ENCODE measurements around the gene BIK. TPM values are rescaled to one million over a fixed set of nuclear protein-coding genes. Genes with fewer than 3 reads are reported as not detected.
"Not testable (repeated sequence)": the region's sequence is repeated elsewhere in the genome, so short reads cannot be mapped to it uniquely, and the experiment has no call there.

The BIK gene
- total RNA-seq, 1 experiment from 2014 or later = 0.45 TPM

DNA sequence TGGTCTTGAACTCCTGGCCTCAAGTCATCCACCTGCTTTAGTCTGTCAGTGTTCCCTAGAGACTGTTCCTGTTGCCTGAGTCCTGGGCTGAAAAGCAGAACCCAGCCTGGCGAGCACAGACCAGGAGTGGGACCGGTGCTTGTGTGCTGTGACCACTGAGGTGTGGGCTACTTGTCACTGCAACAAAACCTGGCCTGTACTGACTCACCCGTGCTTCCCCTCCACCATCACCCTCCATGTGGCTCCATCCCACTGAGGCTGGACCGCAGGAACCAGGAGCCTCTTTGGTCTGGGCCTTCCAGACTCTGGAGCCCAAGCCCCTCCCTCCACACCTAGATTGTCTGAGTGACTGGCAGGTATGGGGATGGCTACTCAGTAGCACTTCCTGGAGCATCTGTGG is 24.0 kb downstream of the BIK start:
- no peak for DNase-seq (ENCODE audit: low spot score)

- no peak for DNase-seq (ENCODE audit: low spot score)
These were observed 25.0 kb downstream of the BIK start for GRCh38 chr22:43135565-43135964.

GRCh38 chr22:43136255-43136654 is 25.7 kb downstream of the BIK start:
- DNase-seq (ENCODE audit: low spot score) = no peak

DNA sequence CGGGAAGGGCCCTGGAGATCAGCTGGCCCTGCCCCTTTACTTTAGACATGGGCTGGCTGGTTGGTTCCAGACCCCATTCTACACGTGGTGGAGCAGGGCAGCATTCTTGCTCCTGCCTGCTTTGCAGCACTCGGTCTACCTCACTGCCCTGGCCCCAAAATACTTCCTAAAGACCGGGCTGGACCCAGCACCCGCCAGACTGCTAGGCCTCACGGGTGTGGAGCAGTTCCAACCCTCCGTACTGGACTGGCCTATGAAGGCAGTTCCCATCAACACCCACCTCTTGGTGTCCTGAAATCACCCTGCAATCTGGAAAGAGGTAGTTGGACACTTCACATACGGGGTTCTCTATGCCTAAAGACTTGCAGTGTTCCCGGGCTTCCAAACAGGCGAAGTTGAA is 26.3 kb downstream of the BIK start:
- DNase-seq (ENCODE audit: low spot score) = no peak

DNA sequence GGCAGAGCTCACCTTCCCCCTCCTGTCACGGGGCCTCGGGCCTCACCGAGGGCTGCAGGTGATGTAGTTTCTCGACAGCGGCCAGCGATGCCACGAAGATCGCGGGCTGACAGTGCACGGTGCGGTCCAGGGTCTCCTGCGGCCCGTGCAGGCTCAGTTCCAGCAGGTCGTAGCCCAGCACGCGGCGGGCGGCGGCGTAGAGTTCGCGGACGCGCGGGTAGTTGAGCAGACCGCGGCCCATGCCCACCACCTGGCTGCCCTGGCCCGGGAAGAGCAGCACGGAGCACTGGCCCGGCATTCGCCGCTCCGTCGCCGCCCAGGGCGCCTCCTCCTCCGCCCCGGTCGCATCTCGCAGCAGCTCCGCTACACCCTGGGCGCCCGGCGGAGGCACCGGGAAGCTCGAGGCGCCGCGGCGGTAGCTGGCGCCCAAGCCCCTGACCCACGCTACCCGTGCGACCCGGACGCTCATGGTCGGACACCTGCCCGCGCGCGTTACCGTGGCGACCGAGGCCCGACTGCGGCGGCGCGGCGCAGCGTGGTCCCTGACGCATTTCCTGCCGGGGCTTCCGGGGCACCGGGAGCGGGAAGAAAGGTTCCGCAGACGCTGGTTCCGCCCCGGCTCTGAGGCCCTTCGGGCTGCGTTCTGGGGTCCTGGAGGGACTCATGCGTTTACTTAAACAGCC is 32.5 kb downstream of the BIK start, which contains the start of gene MCAT:
Gene MCAT, minus strand, starts transcription at position 519 of the 683 bp plus-strand sequence. Its CDS starts 50 bp downstream, at position 469.
- peak; percentile 59 for DNase-seq (ENCODE audit: low spot score)

- DNase-seq (ENCODE audit: low spot score) = no peak
These were observed 34.4 kb downstream of the BIK start for GRCh38 chr22:43144949-43145348.

DNA sequence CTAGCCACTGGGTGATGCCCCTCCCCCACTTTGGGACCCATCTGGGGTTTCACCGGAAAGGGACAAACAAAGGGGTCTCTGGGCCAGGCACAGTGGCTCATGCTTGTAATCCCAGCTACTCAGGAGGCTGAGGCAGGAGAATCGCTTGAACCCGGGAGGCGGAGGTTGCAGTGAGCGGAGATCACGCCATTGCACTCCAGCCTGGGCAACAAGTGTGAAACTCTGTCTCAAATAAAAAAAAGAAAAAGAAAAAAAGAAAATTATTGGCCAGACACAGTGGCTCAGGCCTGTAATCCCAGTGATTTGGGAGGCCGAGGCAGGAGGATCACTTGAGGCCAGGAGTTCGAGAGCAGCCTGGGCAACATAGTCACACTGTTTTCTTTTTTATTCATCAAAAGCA is 34.8 kb downstream of the BIK start:
- not testable (repeated sequence) for DNase-seq (ENCODE audit: low spot score)

DNA sequence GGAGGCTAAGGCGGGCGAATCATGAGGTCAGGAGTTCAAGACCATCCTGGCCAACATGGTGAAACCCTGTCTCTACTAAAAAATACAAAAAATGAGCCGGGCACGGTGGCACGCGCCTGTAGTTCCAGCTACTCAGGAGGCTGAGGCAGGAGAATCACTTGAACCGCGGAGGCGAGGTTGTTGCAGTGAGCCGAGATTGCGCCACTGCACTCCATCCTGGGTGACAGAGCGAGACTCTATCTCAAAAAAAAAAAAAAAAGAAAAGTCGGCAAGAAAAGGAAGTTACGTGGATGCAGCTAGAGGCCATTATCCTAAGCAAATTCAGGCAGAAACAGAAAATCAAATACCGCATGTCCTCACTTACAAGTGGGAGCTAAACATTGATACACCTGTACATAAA is 35.8 kb downstream of the BIK start:
- DNase-seq (ENCODE audit: low spot score) = not testable (repeated sequence)

GRCh38 chr22:43147821-43148220 is 37.3 kb downstream of the BIK start:
- DNase-seq (ENCODE audit: low spot score) = no peak

GRCh38 chr22:43148581-43148980 is 38.0 kb downstream of the BIK start:
- no peak for DNase-seq (ENCODE audit: low spot score)

- no peak for DNase-seq (ENCODE audit: low spot score)
These were observed 40.2 kb downstream of the BIK start for GRCh38 chr22:43150731-43151206.

DNA sequence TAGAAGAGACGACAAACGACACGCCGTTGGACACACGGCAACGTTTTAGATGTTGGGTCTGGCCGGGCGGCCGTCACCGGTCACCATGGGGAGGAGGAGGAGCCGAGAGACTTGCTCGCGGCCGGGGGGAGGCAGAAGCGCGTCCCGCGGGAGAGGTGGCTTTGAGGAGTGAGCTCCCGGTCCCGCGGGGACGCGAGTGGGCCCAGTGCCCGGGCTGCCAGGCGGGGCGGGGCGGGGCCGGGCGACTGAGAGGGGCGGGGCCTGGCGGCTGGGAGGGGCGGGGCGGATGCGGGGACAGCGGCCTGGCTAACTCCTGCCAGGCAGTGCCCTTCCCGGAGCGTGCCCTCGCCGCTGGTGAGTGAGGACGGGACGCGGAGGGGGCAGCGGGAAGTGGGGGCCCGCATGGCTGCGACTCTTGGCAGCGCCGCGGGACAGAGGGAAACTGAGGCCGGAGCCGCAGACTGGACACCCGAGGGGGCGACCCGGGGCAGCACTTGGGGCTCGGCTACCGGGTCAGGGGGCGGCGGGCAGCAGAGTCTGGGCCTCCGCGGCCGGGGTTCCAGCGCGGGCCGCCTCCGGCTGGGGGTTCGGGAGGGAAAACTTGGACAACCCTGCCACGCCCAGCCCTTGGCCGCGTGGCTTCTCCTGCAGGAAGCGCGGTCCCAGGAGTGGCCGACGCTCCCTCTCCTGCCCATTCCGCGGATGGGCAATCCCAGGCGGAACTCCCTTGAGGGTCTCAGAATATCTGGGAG is 40.9 kb downstream of the BIK start, which contains the start of gene TSPO:
Gene TSPO, plus strand, starts transcription at position 309 of the 752 bp plus-strand sequence. CDS start 7,680 bp downstream, outside the sequence.
- DNase-seq (ENCODE audit: low spot score) = no peak

- no peak for DNase-seq (ENCODE audit: low spot score)
These were observed 41.4 kb downstream of the BIK start for GRCh38 chr22:43152003-43152356.

GRCh38 chr22:43152357-43153071 is 42.0 kb downstream of the BIK start:
- peak; percentile 71 for DNase-seq (ENCODE audit: low spot score)

DNA sequence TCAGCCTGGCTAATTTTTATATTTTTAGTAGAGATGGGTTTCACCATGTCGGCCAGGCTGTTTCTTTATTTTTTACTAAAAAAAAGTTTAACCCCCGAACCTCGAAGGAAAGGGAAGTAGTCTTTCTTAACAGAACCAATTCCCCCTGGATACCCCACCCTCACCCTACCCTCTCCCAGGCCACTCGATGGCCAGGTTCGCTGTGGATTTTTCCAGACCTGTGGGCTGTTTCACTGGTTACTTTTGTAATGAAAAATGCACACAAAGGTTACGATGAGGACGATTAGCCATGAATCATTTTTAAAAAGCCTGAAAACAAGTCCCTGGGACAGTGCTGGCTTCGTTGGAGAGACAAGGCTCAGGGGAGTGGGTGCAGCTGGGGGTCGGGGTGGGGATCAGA is 43.3 kb downstream of the BIK start:
- no peak for DNase-seq (ENCODE audit: low spot score)

DNA sequence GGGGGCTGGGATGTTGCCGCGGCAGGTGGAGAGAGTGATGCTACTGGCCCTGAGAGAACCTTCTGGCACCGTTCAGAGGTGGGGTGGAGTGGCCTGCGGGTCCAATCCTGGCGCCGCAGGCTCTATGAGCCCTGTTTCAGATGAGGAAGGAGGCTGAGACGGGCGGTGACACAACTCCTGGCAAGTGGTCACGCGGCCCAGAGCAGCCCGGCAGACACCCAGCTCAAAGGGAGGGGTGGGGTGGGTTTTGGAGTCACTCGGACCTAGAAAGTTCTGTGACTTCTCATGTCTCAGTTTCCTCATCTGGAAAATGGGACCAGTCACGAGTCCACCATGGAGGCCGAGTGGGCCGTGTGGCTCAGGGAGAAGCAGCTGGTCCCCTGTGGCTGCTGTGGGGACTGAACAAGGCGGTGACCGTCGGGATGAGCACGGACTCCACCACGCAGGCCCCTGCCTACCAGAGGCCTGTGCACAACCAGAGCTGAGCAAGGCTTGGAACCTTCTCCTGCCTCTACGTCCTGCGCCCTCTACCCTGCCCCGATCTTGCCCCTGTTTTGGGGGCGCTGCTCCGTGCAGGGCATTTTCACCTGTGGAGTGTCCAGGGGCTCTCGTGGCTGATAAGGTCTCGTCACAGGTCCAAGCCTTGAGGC is 44.5 kb downstream of the BIK start:
- DNase-seq (ENCODE audit: low spot score) = no peak

DNA sequence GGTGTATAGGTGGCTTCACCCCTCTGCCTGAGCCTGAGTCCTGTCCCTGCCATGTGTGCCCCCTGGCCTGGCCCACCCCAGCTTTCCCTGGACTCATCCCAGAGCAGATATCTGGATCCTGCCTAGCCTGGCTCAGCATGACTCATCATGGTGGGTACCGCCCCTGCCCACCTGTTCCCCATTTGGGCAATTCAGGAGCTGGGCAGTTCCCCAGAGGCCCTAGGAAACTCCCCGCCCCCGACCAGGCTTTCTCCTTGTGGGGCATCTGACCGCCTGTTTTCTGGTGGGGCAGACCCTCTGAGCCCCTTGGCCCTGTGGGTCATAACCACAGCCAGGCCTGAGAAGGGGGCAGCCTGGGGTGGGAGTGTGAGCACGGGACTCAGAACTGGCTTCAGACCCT is 45.2 kb downstream of the BIK start:
- no peak for DNase-seq (ENCODE audit: low spot score)

GRCh38 chr22:43156413-43156812 is 45.9 kb downstream of the BIK start:
- no peak for DNase-seq (ENCODE audit: low spot score)

- no peak for DNase-seq (ENCODE audit: low spot score)
These were observed 47.5 kb downstream of the BIK start for GRCh38 chr22:43157874-43158546.

- no peak for DNase-seq (ENCODE audit: low spot score)
These were observed 48.4 kb downstream of the BIK start for GRCh38 chr22:43158778-43159483.

Data from H4 (cell line).